Lung microvascular endothelial cell (primary cell): ENCODE results near the gene DBNL. TPM values are rescaled to one million over a fixed set of nuclear protein-coding genes. Genes with fewer than 3 reads are reported as not detected.
A peak's percentile ranks its signal among the peaks of the same experiment; 100 is the strongest.

Experiments used
- DNase-seq, 2 donors: peaks; one replicate each; pipeline versions ENCODE4 v3.0.0 to v3.0.0-alpha.2; 2010; ENCODE audit warnings: low read depth in 2 of 2
- total RNA-seq: library from RNA; depleted of rRNA; stranded (reverse); fragments of >200 nt; gene quantifications from 2 replicates; pipeline ENCODE4 v1.2.1, GENCODE V29; 2014

Gene DBNL
- total RNA-seq, 1 donor from 2014 or later, result 97.8 TPM

- no peak for DNase-seq
Observed at GRCh38 chr7:44061645-44062179, 17.2 kb downstream of the DBNL start.

GRCh38 chr7:44062180-44062902 lies 17.8 kb downstream of the DBNL start:
- DNase-seq, result no peak

GRCh38 chr7:44062903-44063295 lies 18.4 kb downstream of the DBNL start:
- no peak for DNase-seq

DNA sequence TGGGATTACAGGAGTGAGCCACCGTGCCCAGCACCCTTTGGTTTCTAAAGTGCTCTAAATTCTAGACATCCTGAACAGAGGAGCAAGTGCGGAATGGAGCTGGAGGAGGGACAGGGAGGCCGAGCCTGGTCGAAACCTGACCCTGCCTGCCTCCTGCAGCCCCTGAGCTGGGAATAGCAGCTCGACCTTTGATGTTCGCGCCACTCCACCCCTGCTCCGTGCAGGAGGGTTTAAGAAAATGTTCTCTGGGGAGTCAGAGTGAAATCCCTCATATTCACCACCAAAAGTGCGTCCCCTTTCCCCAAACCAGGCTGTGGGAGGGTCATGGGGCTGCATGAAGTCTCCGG lies 19.0 kb downstream of the DBNL start:
- DNase-seq, result no peak

- no peak for DNase-seq
Observed at GRCh38 chr7:44063894-44064651, 19.6 kb downstream of the DBNL start.

DNA sequence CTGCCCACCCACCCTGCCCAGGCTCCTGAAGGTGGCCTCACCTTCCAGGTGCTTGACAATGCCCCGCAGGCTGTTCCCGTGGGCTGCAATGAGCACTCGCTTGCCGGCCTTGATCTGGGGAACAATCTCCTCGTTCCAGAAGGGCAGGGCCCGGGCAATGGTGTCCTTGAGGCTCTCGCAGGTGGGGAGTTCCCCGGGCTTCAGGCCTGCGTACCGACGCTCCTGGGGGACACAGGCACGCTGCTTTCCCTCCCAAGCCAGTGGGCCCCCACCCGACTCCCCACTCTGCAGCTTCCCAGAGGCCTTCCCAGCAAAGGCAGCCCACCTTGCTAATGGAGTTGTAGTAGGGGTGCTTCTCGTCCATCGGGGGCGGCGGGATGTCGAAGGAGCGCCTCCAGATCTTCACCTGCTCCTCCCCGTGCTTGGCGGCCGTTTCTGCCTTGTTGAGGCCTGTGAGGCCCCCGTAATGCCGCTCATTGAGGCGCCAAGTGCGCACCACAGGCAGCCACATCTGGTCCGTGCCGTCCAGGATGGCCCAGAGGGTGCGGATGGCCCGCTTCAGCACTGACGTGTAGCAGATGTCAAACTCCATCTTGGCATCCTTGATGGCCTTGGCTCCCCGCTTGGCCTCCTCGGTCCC lies 20.4 kb downstream of the DBNL start:
- DNase-seq, result no peak

DNA sequence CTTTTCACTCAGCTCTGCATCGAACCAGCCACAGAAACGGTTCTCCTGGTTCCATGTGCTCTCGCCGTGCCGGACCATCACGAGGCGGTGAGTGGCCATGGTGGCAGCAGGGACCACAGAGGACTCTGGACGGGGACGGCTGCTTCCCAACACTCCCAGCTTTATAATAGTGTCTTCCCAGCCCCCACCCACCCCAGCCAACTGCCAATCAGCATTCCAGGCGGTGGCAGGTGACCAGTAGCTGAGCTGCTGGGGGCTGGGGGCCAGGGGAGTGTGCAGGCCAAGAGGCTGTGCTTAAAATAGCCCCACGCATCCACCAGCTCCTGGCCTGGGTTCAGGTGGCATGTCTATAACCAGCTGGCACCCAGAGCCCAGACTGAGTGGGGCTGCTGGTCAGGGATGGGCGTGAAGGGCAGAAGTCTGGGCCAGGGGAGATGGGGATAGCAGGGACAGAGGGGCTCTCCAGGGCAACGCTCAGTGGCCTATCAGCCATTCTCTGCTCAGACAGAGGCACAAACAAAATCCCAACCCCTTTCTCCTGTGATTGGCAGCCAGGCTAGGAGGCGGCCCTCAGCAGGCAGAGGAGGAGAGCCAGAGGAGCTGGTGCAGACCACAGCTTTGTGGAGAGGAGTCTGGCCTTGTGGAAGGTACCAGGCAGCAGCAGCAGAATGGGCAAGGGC lies 21.1 kb downstream of the DBNL start, which contains the start of gene PGAM2:
TSS of gene PGAM2 (minus strand) at position 137 of the 680 bp plus-strand sequence. CDS start at position 99, 38 bp downstream.
- no peak for DNase-seq

- no peak for DNase-seq
Observed at GRCh38 chr7:44066111-44066460, 21.6 kb downstream of the DBNL start.

DNA sequence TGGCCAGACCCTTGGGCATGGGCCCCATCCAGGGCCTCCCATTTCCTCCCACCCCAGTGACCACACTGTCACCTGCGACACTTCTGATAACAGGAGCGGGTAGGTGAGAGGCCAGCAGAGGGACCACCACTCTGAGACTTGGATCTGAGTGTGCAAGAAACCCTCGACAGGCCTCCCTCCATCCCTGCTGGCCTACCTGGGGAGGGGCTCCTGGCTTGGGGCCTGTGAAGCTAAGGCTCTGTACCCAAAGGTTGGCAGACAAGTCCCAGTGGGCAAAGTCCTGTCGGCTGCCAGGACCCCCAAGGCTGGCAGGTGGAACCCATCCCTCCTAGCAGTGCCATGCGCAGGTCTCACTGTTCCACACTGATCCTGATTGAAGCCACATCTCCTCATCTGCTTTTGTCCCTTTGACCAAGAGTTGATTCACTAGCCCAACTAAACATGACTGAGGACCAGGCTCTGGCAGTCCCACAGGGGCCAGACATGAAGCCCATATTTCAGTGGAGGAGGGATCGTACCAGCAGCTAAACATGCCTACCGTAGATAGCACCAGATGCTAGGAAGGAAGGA lies 22.1 kb downstream of the DBNL start:
- DNase-seq, result no peak

GRCh38 chr7:44067064-44067951 lies 22.8 kb downstream of the DBNL start:
- DNase-seq, result no peak

GRCh38 chr7:44068054-44068453 lies 23.6 kb downstream of the DBNL start:
- peak in 1 of 2 donors; percentile 36 for DNase-seq

GRCh38 chr7:44071726-44072363 lies 27.3 kb downstream of the DBNL start:
- DNase-seq, result no peak

DNA sequence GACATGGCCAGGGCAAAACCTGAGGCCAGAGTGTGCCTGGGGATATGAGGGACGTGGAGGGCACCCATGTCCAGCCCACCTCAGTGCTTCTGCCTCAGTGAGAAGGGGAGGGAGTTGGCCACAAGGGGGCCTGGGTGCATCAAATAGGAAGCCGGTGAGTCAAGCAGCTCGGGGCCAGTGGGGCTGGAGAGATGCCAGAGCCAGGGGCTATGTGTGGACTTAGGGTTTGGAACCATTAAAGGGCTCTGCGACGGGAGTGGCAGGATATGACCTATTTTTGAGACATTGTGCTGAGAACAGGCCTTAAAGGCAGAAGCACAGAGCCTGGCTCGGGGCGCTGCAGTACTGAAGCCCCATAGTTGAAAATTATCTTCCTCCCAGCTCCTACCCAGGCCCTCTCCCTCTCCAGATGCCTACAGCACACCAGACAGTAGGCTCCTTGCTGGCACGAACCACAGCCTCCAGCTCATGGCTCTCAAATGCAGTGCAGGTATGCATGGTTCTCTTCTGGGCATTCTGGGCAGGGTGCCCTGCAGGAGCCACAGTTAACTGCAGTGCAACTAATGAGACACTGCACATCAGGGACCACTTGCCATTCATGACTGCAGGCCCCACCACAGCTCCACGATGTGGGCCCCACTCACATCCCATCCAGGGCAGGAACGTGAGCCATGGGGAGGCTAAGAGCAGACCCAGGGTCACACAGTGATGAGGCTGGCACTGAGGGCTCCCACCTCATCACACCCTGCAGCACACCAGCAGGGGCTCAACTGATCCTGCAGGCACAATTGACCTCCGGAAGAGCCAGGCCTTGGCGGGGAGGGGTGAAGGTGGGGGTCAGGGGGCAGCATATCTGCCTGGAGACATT lies 28.1 kb downstream of the DBNL start:
- DNase-seq, result peak; percentile 91 to 92

DNA sequence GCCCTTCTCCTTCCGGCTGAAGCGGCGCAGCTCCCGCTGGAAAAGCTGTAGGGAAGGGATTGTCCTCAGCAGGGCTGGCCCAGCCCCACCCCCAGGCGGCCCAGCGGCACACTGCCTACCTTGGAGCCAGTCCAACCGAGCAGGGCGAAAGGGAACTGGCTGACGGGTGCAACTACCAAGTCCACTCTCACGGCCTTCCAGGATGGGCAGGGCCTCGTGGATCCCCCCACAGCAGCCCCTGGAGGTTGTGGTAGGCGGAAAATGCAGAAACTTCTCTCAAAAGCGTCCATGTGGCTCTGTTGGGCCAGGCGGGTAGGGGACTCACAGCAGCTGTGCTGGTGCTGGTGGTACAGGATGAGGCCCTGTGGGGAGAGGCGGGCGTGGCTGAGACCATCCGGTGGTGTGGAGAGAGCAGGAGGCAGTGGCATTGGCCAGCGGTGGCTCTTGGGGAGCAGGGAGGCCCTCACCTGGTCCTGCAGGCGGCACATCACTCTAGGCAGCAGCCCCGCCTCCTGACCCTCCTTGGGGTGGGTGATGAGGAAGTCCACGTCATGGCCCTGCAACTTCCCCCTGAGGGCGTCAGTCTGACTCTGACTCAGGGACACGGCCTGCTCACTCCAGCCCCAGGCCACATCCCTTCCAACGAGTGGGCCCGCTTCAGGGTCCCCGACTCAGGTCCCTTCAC lies 29.3 kb downstream of the DBNL start:
- peak; percentile 85 to 89 for DNase-seq

- DNase-seq, result no peak
Observed at GRCh38 chr7:44074349-44074695, 29.8 kb downstream of the DBNL start.

DNA sequence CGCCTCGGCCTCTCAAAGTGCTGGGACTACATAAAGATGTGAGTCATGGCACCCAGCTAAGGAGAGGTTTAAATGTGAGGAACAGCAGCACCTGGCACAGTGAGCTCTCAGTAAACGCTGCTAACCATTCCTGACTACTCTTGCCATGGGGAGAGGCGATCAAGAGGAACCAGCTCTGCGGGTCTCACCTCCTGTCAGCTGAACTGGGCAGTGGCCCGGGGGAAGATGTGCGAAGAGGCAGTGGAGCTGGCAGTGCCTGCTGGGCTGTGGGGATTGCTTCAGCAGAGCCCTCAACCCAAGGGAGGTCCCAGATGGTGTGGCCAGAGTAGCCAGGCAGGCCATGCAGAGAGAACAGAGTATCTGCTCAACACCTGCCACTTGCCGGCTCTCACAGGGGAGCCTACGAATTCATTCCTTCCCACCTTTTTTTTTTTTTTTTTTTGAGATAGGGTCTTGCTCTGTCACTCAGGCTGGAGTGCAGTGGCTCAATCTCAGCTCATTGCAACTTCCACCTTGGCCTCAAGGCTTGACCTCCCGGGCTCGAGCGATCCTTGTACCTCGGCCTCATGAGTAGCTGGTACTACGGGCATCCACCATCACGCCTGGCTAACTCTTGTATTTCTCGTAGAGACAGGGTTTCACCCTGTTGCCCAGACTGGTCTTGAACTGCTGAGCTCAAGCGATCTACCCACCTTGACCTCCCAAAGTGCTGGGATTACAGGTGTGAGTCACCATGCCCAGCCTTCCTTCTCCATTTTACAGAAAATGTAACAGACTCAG lies 31.0 kb downstream of the DBNL start:
- no peak for DNase-seq

GRCh38 chr7:44076101-44076895 lies 31.8 kb downstream of the DBNL start:
- DNase-seq, result no peak
